Ovary (tissue), 3 donors: ENCODE results near the gene BICRA.

ENCODE experiments used
- EP300 ChIP-seq: sonication (generic); formaldehyde crosslinking; IDR thresholded peaks from one replicate; pipeline ENCODE4 v1.6.1; 2017; ENCODE audit warnings: antibody characterized with exemption
- POLR2A ChIP-seq: fragments of 450-650 bp; IDR thresholded peaks from one replicate; pipeline ENCODE4 v1.6.1; 2017; ENCODE audit warnings: antibody characterized with exemption, mild to moderate bottlenecking, moderate library complexity
- TF ChIP-seq, protein P1 (sequence below), 3 donors: fragments of 450-650 bp in 2 of 3; fragments of 200-600 bp in 1 of 3; IDR thresholded peaks; one replicate each; pipeline versions ENCODE4 v1.5.1 to v1.8.0; 2016 to 2022; ENCODE audit warnings: antibody characterized with exemption in 3 of 3, mild to moderate bottlenecking in 1 of 3
- donor health status: DM: no; HTN: no; CAD: no.

DNA sequence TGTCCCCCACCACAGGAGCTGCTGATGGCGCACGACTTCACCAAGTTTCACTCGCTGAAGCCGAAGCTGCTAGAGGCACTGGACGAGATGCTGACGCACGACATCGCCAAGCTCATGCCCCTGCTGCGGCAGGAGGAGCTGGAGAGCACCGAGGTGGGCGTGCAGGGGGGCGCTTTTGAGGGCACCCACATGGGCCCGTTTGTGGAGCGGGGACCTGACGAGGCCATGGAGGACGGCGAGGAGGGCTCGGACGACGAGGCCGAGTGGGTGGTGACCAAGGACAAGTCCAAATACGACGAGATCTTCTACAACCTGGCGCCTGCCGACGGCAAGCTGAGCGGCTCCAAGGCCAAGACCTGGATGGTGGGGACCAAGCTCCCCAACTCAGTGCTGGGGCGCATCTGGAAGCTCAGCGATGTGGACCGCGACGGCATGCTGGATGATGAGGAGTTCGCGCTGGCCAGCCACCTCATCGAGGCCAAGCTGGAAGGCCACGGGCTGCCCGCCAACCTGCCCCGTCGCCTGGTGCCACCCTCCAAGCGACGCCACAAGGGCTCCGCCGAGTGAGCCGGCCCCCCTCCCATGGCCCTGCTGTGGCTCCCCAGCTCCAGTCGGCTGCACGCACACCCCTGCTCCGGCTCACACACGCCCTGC, 132.1 kb downstream of the BICRA start:
- TF ChIP-seq, protein P1, sequence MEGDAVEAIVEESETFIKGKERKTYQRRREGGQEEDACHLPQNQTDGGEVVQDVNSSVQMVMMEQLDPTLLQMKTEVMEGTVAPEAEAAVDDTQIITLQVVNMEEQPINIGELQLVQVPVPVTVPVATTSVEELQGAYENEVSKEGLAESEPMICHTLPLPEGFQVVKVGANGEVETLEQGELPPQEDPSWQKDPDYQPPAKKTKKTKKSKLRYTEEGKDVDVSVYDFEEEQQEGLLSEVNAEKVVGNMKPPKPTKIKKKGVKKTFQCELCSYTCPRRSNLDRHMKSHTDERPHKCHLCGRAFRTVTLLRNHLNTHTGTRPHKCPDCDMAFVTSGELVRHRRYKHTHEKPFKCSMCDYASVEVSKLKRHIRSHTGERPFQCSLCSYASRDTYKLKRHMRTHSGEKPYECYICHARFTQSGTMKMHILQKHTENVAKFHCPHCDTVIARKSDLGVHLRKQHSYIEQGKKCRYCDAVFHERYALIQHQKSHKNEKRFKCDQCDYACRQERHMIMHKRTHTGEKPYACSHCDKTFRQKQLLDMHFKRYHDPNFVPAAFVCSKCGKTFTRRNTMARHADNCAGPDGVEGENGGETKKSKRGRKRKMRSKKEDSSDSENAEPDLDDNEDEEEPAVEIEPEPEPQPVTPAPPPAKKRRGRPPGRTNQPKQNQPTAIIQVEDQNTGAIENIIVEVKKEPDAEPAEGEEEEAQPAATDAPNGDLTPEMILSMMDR (IDR thresholded peaks at IDR 0.05), result no peak
- no peak for TF ChIP-seq POLR2A
- no peak for TF ChIP-seq EP300
